Breast epithelium (tissue), 4 donors: ENCODE results near the gene ECE1. TPM values are rescaled to one million over a fixed set of nuclear protein-coding genes. Genes with fewer than 3 reads are reported as not detected.
"Not testable (repeated sequence)": the region's sequence is repeated elsewhere in the genome, so short reads cannot be mapped to it uniquely, and the experiment has no call there.

ENCODE experiments used
- DNase-seq, 2 donors: peaks; one replicate each; pipeline ENCODE4 v3.0.0-alpha.2; 2019; ENCODE audit warnings: low spot score in 2 of 2
- H3K27ac ChIP-seq, 2 donors: fragments of 200-600 bp; sonication (generic) in 1 of 2; one replicate each; pipeline ENCODE4 v1.5.1; 2016 to 2019; ENCODE audit warnings: mild to moderate bottlenecking in 1 of 2
- H3K27me3 ChIP-seq, 2 donors: fragments of 200-600 bp; sonication (generic) in 1 of 2; one replicate each; pipeline versions ENCODE4 v1.5.1 to v1.6.0; 2017 to 2019; ENCODE audit warnings: control low read depth in 1 of 2, mild to moderate bottlenecking in 1 of 2
- H3K36me3 ChIP-seq: fragments of 200-600 bp; one replicate; pipeline ENCODE4 v1.5.1; 2019
- H3K4me1 ChIP-seq, 2 donors: fragments of 200-600 bp; sonication (generic); one replicate each; pipeline ENCODE4 v1.5.1; 2016 to 2019; ENCODE audit warnings: control low read depth in 1 of 2
- H3K4me3 ChIP-seq, 3 donors: fragments of 200-600 bp; sonication (generic); 1 replicate in 2 of 3; 2 replicates in 1 of 3; pipeline ENCODE4 v1.5.1; 2016 to 2019; ENCODE audit warnings: mild to moderate bottlenecking in 3 of 3, moderate library complexity in 2 of 3
- H3K9me3 ChIP-seq, 2 donors: fragments of 200-600 bp; sonication (generic) in 1 of 2; one replicate each; pipeline ENCODE4 v1.5.1; 2016 to 2019; ENCODE audit warnings: control low read depth in 1 of 2
- POLR2A ChIP-seq: fragments of 450-650 bp; IDR thresholded peaks from one replicate; pipeline ENCODE4 v1.6.1; 2016; ENCODE audit warnings: antibody characterized with exemption, mild to moderate bottlenecking, moderate library complexity
- POLR2AphosphoS5 ChIP-seq, 3 donors: sonication (generic); formaldehyde crosslinking; IDR thresholded peaks; one replicate each; pipeline ENCODE4 v1.6.1; 2017; ENCODE audit warnings: antibody characterized with exemption in 3 of 3
- intact Hi-C: fragments of 100-400 bp; cut with DNase I; formaldehyde crosslinking; loops from one replicate; pipeline ENCODE4 v1.15.1; 2023; ENCODE audit warnings: low total_unique reads
- total RNA-seq, 3 donors: library from RNA; depleted of rRNA; stranded (reverse); fragments of >200 nt; gene quantifications; one replicate each; pipeline ENCODE4 v1.1.0, GENCODE V29; 2016
- TF ChIP-seq, protein P1 (sequence below), 3 donors: fragments of 450-650 bp; IDR thresholded peaks; one replicate each; pipeline ENCODE4 v1.5.1; 2016 to 2017; ENCODE audit warnings: antibody characterized with exemption in 3 of 3, mild to moderate bottlenecking in 3 of 3, moderate library complexity in 3 of 3

ECE1 gene
- total RNA-seq, 3 donors from 2014 or later: 62.6 to 121 (median 112) TPM

- TF ChIP-seq, protein P1, sequence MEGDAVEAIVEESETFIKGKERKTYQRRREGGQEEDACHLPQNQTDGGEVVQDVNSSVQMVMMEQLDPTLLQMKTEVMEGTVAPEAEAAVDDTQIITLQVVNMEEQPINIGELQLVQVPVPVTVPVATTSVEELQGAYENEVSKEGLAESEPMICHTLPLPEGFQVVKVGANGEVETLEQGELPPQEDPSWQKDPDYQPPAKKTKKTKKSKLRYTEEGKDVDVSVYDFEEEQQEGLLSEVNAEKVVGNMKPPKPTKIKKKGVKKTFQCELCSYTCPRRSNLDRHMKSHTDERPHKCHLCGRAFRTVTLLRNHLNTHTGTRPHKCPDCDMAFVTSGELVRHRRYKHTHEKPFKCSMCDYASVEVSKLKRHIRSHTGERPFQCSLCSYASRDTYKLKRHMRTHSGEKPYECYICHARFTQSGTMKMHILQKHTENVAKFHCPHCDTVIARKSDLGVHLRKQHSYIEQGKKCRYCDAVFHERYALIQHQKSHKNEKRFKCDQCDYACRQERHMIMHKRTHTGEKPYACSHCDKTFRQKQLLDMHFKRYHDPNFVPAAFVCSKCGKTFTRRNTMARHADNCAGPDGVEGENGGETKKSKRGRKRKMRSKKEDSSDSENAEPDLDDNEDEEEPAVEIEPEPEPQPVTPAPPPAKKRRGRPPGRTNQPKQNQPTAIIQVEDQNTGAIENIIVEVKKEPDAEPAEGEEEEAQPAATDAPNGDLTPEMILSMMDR (IDR thresholded peaks at IDR 0.05): no peak
- TF ChIP-seq POLR2AphosphoS5 (IDR thresholded peaks at IDR 0.05): no peak
- TF ChIP-seq POLR2A: no peak
- Histone ChIP-seq H3K9me3 (no peaks in the 10 kb centered on the region), H3K27ac (no peak overlapping the region), H3K36me3 (no peaks in the 10 kb centered on the region), H3K27me3 (no peaks in the 10 kb centered on the region), H3K4me1 (no peaks in the 10 kb centered on the region), H3K4me3 (no peak overlapping the region)
- DNase-seq: no peak
- intact Hi-C loops: no loop called here
These were observed 78.1 kb downstream of the ECE1 start for GRCh38 chr1:21212126-21212525.

DNA sequence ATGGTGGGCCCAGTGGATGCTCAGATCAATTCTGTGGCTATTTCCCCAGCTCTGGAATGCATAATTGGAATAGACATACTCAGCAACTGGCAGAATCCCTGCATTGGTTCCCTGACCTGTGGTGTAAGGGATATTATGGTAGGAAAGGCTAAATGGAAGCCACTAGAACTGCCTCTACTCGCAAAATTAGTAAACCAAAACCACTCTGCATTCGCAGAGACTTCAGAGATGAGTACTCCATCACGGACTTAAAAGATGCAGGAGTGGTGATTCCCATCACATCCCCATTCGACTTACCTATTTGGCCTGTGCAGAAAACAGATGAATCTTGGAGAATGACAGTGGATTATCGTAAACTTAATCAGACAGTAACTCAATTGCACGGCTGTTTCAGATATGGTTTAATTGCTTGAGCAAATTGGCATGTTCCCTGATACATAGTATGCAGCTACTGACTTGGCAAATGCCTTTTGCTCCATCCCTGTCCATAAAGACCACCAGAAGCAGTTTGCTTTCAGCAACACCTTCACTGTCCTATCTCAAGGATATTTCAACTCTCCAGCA is 82.0 kb downstream of the ECE1 start:
- H3K4me1 ChIP-seq, DNase-seq, H3K27ac ChIP-seq, H3K27me3 ChIP-seq, intact Hi-C loops, H3K9me3 ChIP-seq, H3K4me3 ChIP-seq, H3K36me3 ChIP-seq: not testable (repeated sequence)

GRCh38 chr1:21206117-21206516 is 84.1 kb downstream of the ECE1 start:
- Histone ChIP-seq H3K27ac (no peak overlapping the region), H3K36me3 (no peaks in the 10 kb centered on the region), H3K4me3 (no peak overlapping the region), H3K27me3 (no peaks in the 10 kb centered on the region), H3K9me3 (no peaks in the 10 kb centered on the region), H3K4me1 (no peaks in the 10 kb centered on the region)
- intact Hi-C loops: no loop called here
- no peak for TF ChIP-seq POLR2AphosphoS5 (IDR thresholded peaks at IDR 0.05)
- TF ChIP-seq, protein P1 (IDR thresholded peaks at IDR 0.05): no peak
- DNase-seq: no peak

- no peaks in the 10 kb centered on the region for H3K9me3 ChIP-seq
- no peaks in the 10 kb centered on the region for H3K27me3 ChIP-seq
- intact Hi-C loops: no loop called here
- TF ChIP-seq, protein P1 (IDR thresholded peaks at IDR 0.05): no peak
- TF ChIP-seq POLR2A (no peak), POLR2AphosphoS5 (IDR thresholded peaks at IDR 0.05) (no peak)
- DNase-seq: no peak
- H3K36me3 ChIP-seq: no peaks in the 10 kb centered on the region
- H3K4me1 ChIP-seq: no peaks in the 10 kb centered on the region
- no peak overlapping the region for H3K27ac ChIP-seq
- H3K4me3 ChIP-seq: no peak overlapping the region
These were observed 84.8 kb downstream of the ECE1 start for GRCh38 chr1:21205416-21205815.

GRCh38 chr1:21201650-21202049 is 88.6 kb downstream of the ECE1 start:
- Histone ChIP-seq H3K4me3 (no peak overlapping the region), H3K27ac (no peak overlapping the region), H3K27me3 (no peaks in the 10 kb centered on the region), H3K9me3 (no peaks in the 10 kb centered on the region), H3K4me1 (no peaks in the 10 kb centered on the region), H3K36me3 (no peaks in the 10 kb centered on the region)
- intact Hi-C loops: no loop called here
- TF ChIP-seq POLR2AphosphoS5 (IDR thresholded peaks at IDR 0.05): no peak
- no peak for TF ChIP-seq POLR2A
- TF ChIP-seq, protein P1 (IDR thresholded peaks at IDR 0.05): no peak
- DNase-seq: no peak

- H3K27ac ChIP-seq, H3K9me3 ChIP-seq, H3K36me3 ChIP-seq, H3K27me3 ChIP-seq, intact Hi-C loops, H3K4me3 ChIP-seq, DNase-seq, H3K4me1 ChIP-seq: not testable (repeated sequence)
These were observed 89.0 kb downstream of the ECE1 start for GRCh38 chr1:21201238-21201637.
